Activated CD4-positive, alpha-beta memory T cell treated with anti-CD3 and anti-CD28 coated beads for 36 hours (primary cell): ENCODE measurements around the gene PTGER3. TPM values are rescaled to one million over a fixed set of nuclear protein-coding genes. Genes with fewer than 3 reads are reported as not detected.
A peak's percentile ranks its signal among the peaks of the same experiment; 100 is the strongest.

ENCODE experiments used
- CTCF ChIA-PET: fragments of 350-600 bp; sonication (Branson Sonifier 250); formaldehyde crosslinking; loops from one replicate; lab custom pipeline; 2021; ENCODE audit warnings: antibody characterized with exemption, inconsistent platforms; lab: Charles Lee
- POLR2A ChIA-PET: fragments of 350-600 bp; sonication (Branson Sonifier 250); formaldehyde crosslinking; loops from one replicate; lab custom pipeline; 2021; ENCODE audit warnings: antibody characterized with exemption; lab: Charles Lee
- DNase-seq: peaks from one replicate; pipeline ENCODE4 v3.0.0-alpha.2; 2020
- H3K27ac Mint-ChIP-seq: one replicate; pipeline ENCODE4 v1.8.0; 2021; ENCODE audit warnings: mixed read lengths
- H3K27me3 Mint-ChIP-seq: one replicate; pipeline ENCODE4 v1.8.0; 2021; ENCODE audit warnings: mixed read lengths
- H3K36me3 Mint-ChIP-seq: one replicate; pipeline ENCODE4 v1.8.0; 2021; ENCODE audit warnings: mixed read lengths
- H3K4me1 Mint-ChIP-seq: one replicate; pipeline ENCODE4 v1.8.0; 2021; ENCODE audit warnings: low read depth, mixed read lengths
- H3K4me3 Mint-ChIP-seq: one replicate; pipeline ENCODE4 v1.8.0; 2021; ENCODE audit warnings: mild to moderate bottlenecking, mixed read lengths
- H3K9me3 Mint-ChIP-seq: one replicate; pipeline ENCODE4 v1.8.0; 2021; ENCODE audit warnings: mixed read lengths
- intact Hi-C: fragments of 100-400 bp; cut with micrococcal nuclease; formaldehyde crosslinking; loops from one replicate; pipeline ENCODE4 v1.15.1; 2023
- total RNA-seq, 2 experiments: library from RNA; stranded (reverse); gene quantifications; one replicate each; pipeline ENCODE4 v1.2.3, GENCODE V29; 2021

The PTGER3 gene
- not detected for total RNA-seq

GRCh38 chr1:71047635-71048607, at the start of gene PTGER3:
Gene PTGER3 (minus strand): TSS chr1:71047816. CDS start chr1:71047577, 239 bp downstream.
- DNase-seq, result peak; percentile 50
- Mint-ChIP-seq H3K9me3 (no peaks in the 10 kb centered on the region), H3K27ac (no peak within 1 kb of the TSS), H3K4me1 (peaks cover 18% of the 10 kb centered on the region), H3K27me3 (peaks cover 34% of the 10 kb centered on the region), H3K36me3 (no peaks in the 10 kb centered on the region), H3K4me3 (peak within 1 kb of the TSS; percentile 64)
- ChIA-PET POLR2A (no interaction called here), CTCF (interaction anchor here (1.5 to 3.5 kb wide), 3 partner anchors 362 to 519 kb away, joined by 3 to 24 read pairs (median 18); no protein-coding TSS in a partner anchor)
- intact Hi-C loops, result no loop called here

- Mint-ChIP-seq H3K4me1 (no peaks in the 10 kb centered on the region), H3K27ac (no peak overlapping the region), H3K27me3 (peaks cover 1% of the 10 kb centered on the region), H3K4me3 (no peak overlapping the region), H3K36me3 (no peaks in the 10 kb centered on the region), H3K9me3 (no peaks in the 10 kb centered on the region)
- intact Hi-C loops, result loop anchor here (10.0 kb wide), 1 partner anchor 940 kb away; no protein-coding TSS in a partner anchor
- DNase-seq, result no peak
- POLR2A ChIA-PET, result no interaction called here
- CTCF ChIA-PET, result no interaction called here
Measured at GRCh38 chr1:71094913-71095312, 47.3 kb upstream of the PTGER3 start.

- DNase-seq, result no peak
- ChIA-PET POLR2A (no interaction called here), CTCF (no interaction called here)
- Mint-ChIP-seq H3K27me3 (peaks cover 1% of the 10 kb centered on the region), H3K9me3 (no peaks in the 10 kb centered on the region), H3K4me3 (no peak overlapping the region), H3K36me3 (no peaks in the 10 kb centered on the region), H3K27ac (no peak overlapping the region), H3K4me1 (no peaks in the 10 kb centered on the region)
- intact Hi-C loops, result loop anchor here (10.0 kb wide), 1 partner anchor 941 kb away; no protein-coding TSS in a partner anchor
Measured at GRCh38 chr1:71093938-71094337, 46.3 kb upstream of the PTGER3 start.

- Mint-ChIP-seq H3K9me3 (no peaks in the 10 kb centered on the region), H3K4me3 (no peak overlapping the region), H3K27me3 (peaks cover 8% of the 10 kb centered on the region), H3K36me3 (no peaks in the 10 kb centered on the region), H3K27ac (no peak overlapping the region), H3K4me1 (no peaks in the 10 kb centered on the region)
- ChIA-PET CTCF (no interaction called here), POLR2A (no interaction called here)
- DNase-seq, result no peak
- intact Hi-C loops, result loop anchor here (10.0 kb wide), 1 partner anchor 945 kb away; no protein-coding TSS in a partner anchor
Measured at GRCh38 chr1:71089536-71090270, 42.1 kb upstream of the PTGER3 start.

- H3K36me3 Mint-ChIP-seq, result no peaks in the 10 kb centered on the region
- H3K4me3 Mint-ChIP-seq, result no peak overlapping the region
- POLR2A ChIA-PET, result no interaction called here
- intact Hi-C loops, result no loop called here
- CTCF ChIA-PET, result no interaction called here
- peaks cover 12% of the 10 kb centered on the region for H3K27me3 Mint-ChIP-seq
- no peak for DNase-seq
- no peaks in the 10 kb centered on the region for H3K9me3 Mint-ChIP-seq
- no peaks in the 10 kb centered on the region for H3K4me1 Mint-ChIP-seq
- H3K27ac Mint-ChIP-seq, result no peak overlapping the region
Measured at GRCh38 chr1:71088645-71089287, 41.1 kb upstream of the PTGER3 start.

GRCh38 chr1:71087713-71088112, 40.1 kb upstream of the PTGER3 start:
- H3K27me3 Mint-ChIP-seq, result peaks cover 20% of the 10 kb centered on the region
- H3K27ac Mint-ChIP-seq, result no peak overlapping the region
- DNase-seq, result no peak
- H3K4me1 Mint-ChIP-seq, result no peaks in the 10 kb centered on the region
- CTCF ChIA-PET, result no interaction called here
- intact Hi-C loops, result no loop called here
- no peaks in the 10 kb centered on the region for H3K9me3 Mint-ChIP-seq
- no peaks in the 10 kb centered on the region for H3K36me3 Mint-ChIP-seq
- POLR2A ChIA-PET, result no interaction called here
- no peak overlapping the region for H3K4me3 Mint-ChIP-seq

GRCh38 chr1:71087060-71087459, 39.4 kb upstream of the PTGER3 start:
- ChIA-PET CTCF (no interaction called here), POLR2A (no interaction called here)
- no peak for DNase-seq
- Mint-ChIP-seq H3K36me3 (no peaks in the 10 kb centered on the region), H3K27ac (no peak overlapping the region), H3K9me3 (no peaks in the 10 kb centered on the region), H3K27me3 (peaks cover 20% of the 10 kb centered on the region), H3K4me3 (no peak overlapping the region), H3K4me1 (no peaks in the 10 kb centered on the region)
- intact Hi-C loops, result no loop called here

- Mint-ChIP-seq H3K4me3 (no peak overlapping the region), H3K36me3 (no peaks in the 10 kb centered on the region), H3K4me1 (peaks cover 5% of the 10 kb centered on the region), H3K27ac (no peak overlapping the region), H3K9me3 (no peaks in the 10 kb centered on the region), H3K27me3 (peaks cover 20% of the 10 kb centered on the region)
- ChIA-PET POLR2A (no interaction called here), CTCF (no interaction called here)
- DNase-seq, result no peak
- intact Hi-C loops, result no loop called here
Measured at GRCh38 chr1:71086331-71086730, 38.7 kb upstream of the PTGER3 start.

GRCh38 chr1:71083271-71083670, 35.7 kb upstream of the PTGER3 start:
- CTCF ChIA-PET, result no interaction called here
- intact Hi-C loops, result loop anchor here (5.0 kb wide), 1 partner anchor 1199 kb away; the partner anchor contains the start of gene NEGR1
- peaks cover 14% of the 10 kb centered on the region for H3K4me1 Mint-ChIP-seq
- no peak overlapping the region for H3K4me3 Mint-ChIP-seq
- no peaks in the 10 kb centered on the region for H3K9me3 Mint-ChIP-seq
- no peak for DNase-seq
- H3K27ac Mint-ChIP-seq, result no peak overlapping the region
- H3K36me3 Mint-ChIP-seq, result peaks cover 9% of the 10 kb centered on the region
- H3K27me3 Mint-ChIP-seq, result peaks cover 20% of the 10 kb centered on the region
- POLR2A ChIA-PET, result interaction anchor here (0.6 kb wide), 2 partner anchors 568 to 725 kb away, joined by 3 read pairs; no protein-coding TSS in a partner anchor

GRCh38 chr1:71081697-71082080, 34.1 kb upstream of the PTGER3 start:
- Mint-ChIP-seq H3K4me3 (peak overlapping the region; percentile 98), H3K27ac (peak overlapping the region; percentile 67), H3K4me1 (peaks cover 19% of the 10 kb centered on the region), H3K36me3 (peaks cover 16% of the 10 kb centered on the region), H3K9me3 (no peaks in the 10 kb centered on the region), H3K27me3 (peaks cover 16% of the 10 kb centered on the region)
- DNase-seq, result peak; percentile 9
- ChIA-PET POLR2A (interaction anchor here (2.0 kb wide), 1 partner anchor 671 kb away, joined by 8 read pairs; the partner anchor contains the start of gene CTH), CTCF (interaction anchor here (0.8 to 1.8 kb wide), 3 partner anchors 10 to 879 kb away, joined by 4 to 5 read pairs (median 4); no protein-coding TSS in a partner anchor)
- intact Hi-C loops, result loop anchor here (1.0 to 5.0 kb wide), 4 partner anchors 727 to 1201 kb away; partner anchors contain the start of genes ANKRD13C, LRRC40, NEGR1 and SRSF11
